H9 (cell line): ENCODE data around the gene KMT2D. TPM values are rescaled to one million over a fixed set of nuclear protein-coding genes. Genes with fewer than 3 reads are reported as not detected.
A peak's percentile ranks its signal among the peaks of the same experiment; 100 is the strongest.

Source experiments
- DNase-seq: peaks from one replicate; pipeline ENCODE4 v3.0.0-alpha.2; 2017
- H2AFZ ChIP-seq: one replicate; pipeline ENCODE4 v1.6.1; 2013; ENCODE audit warnings: mild to moderate bottlenecking, low read length, control low read depth, moderate library complexity
- H2AK5ac ChIP-seq: 2 replicates; pipeline ENCODE4 v1.6.1; 2013; ENCODE audit warnings: low read length, control low read depth, mixed read lengths; ENCODE audit not compliant: insufficient read length
- H2BK120ac ChIP-seq: one replicate; pipeline ENCODE4 v1.6.1; 2013; ENCODE audit warnings: low read depth, mild to moderate bottlenecking, low read length, control low read depth, inconsistent platforms; ENCODE audit not compliant: poor library complexity, severe bottlenecking
- H2BK12ac ChIP-seq: 2 replicates; pipeline ENCODE4 v1.6.1; 2013; ENCODE audit warnings: low read length, control low read depth, mixed read lengths, low read depth; ENCODE audit not compliant: insufficient read length
- H2BK15ac ChIP-seq: 2 replicates; pipeline ENCODE4 v1.6.1; 2013; ENCODE audit warnings: low read depth, low read length, control low read depth
- H2BK20ac ChIP-seq: one replicate; pipeline ENCODE4 v1.6.1; 2013; ENCODE audit warnings: low read depth, mild to moderate bottlenecking, low read length, control low read depth, inconsistent platforms; ENCODE audit not compliant: poor library complexity, severe bottlenecking
- H2BK5ac ChIP-seq: 2 replicates; pipeline ENCODE4 v1.6.1; 2013; ENCODE audit warnings: low read length, control low read depth, mixed read lengths; ENCODE audit not compliant: insufficient read length
- H3K14ac ChIP-seq: 2 replicates; pipeline ENCODE4 v1.6.1; 2013; ENCODE audit warnings: low read length, control low read depth; ENCODE audit not compliant: insufficient read depth
- H3K18ac ChIP-seq: 2 replicates; pipeline ENCODE4 v1.6.1; 2013; ENCODE audit warnings: low read depth, mild to moderate bottlenecking, mixed read lengths, low read length, control low read depth; ENCODE audit not compliant: insufficient read length
- H3K23ac ChIP-seq: 2 replicates; pipeline ENCODE4 v1.6.1; 2013; ENCODE audit warnings: low read length, control low read depth, mixed read lengths, low read depth; ENCODE audit not compliant: insufficient read length
- H3K23me2 ChIP-seq: 2 replicates; pipeline ENCODE4 v1.6.1; 2013; ENCODE audit warnings: low read depth, mild to moderate bottlenecking, mixed read lengths, low read length, control low read depth; ENCODE audit not compliant: insufficient read length, poor library complexity, severe bottlenecking
- H3K27ac ChIP-seq: 2 replicates; pipeline ENCODE4 v1.5.1; 2013; ENCODE audit warnings: low read length, control low read depth, mixed read lengths, low read depth; ENCODE audit not compliant: insufficient read length
- H3K27me3 ChIP-seq: 2 replicates; pipeline ENCODE4 v1.6.1; 2013; ENCODE audit warnings: low read length, control low read depth, inconsistent platforms; ENCODE audit not compliant: insufficient read depth
- H3K4ac ChIP-seq: 2 replicates; pipeline ENCODE4 v1.6.1; 2013; ENCODE audit warnings: low read depth, mild to moderate bottlenecking, control low read depth, inconsistent platforms, low read length, moderate library complexity
- H3K4me1 ChIP-seq: 2 replicates; pipeline ENCODE4 v1.6.1; 2013; ENCODE audit warnings: low read length, control low read depth, inconsistent platforms; ENCODE audit not compliant: insufficient read depth
- H3K4me2 ChIP-seq: 2 replicates; pipeline ENCODE4 v1.6.1; 2013; ENCODE audit warnings: low read length, control low read depth, mixed read lengths; ENCODE audit not compliant: insufficient read length, insufficient read depth
- H3K56ac ChIP-seq: 2 replicates; pipeline ENCODE4 v1.6.1; 2013; ENCODE audit warnings: low read depth, mild to moderate bottlenecking, mixed read lengths, low read length, control low read depth; ENCODE audit not compliant: insufficient read length
- H3K79me1 ChIP-seq: 2 replicates; pipeline ENCODE4 v1.6.1; 2013; ENCODE audit warnings: low read depth, mild to moderate bottlenecking, moderate library complexity, low read length, control low read depth, inconsistent platforms; ENCODE audit not compliant: insufficient read depth, poor library complexity, severe bottlenecking
- H3K79me2 ChIP-seq: 2 replicates; pipeline ENCODE4 v1.6.1; 2013; ENCODE audit warnings: low read length, control low read depth, inconsistent platforms; ENCODE audit not compliant: insufficient read depth
- H3K9ac ChIP-seq: 2 replicates; pipeline ENCODE4 v1.6.1; 2013; ENCODE audit warnings: low read length, control low read depth, mixed read lengths; ENCODE audit not compliant: insufficient read length; ENCODE audit errors: extremely low read depth
- H3K9me3 ChIP-seq: one replicate; pipeline ENCODE4 v1.6.1; 2013; ENCODE audit warnings: low read depth, low read length, inconsistent platforms; ENCODE audit not compliant: control insufficient read depth
- H3T11ph ChIP-seq: one replicate; pipeline ENCODE4 v1.6.1; 2013; ENCODE audit warnings: mild to moderate bottlenecking, low read length, control low read depth, inconsistent platforms
- H4K20me1 ChIP-seq: one replicate; pipeline ENCODE4 v1.6.1; 2013; ENCODE audit not compliant: control insufficient read depth, insufficient read length, insufficient read depth
- H4K5ac ChIP-seq: 2 replicates; pipeline ENCODE4 v1.6.1; 2013; ENCODE audit warnings: low read depth, mild to moderate bottlenecking, mixed read lengths, low read length, control low read depth; ENCODE audit not compliant: insufficient read length
- H4K8ac ChIP-seq: replicated peaks from 2 replicates; pipeline ENCODE4 v1.6.1; 2013; ENCODE audit warnings: low read length, control low read depth, mixed read lengths, low read depth; ENCODE audit not compliant: insufficient read length
- H4K91ac ChIP-seq: 2 replicates; pipeline ENCODE4 v1.6.1; 2013; ENCODE audit warnings: low read depth, mild to moderate bottlenecking, moderate library complexity, mixed read lengths, low read length, control low read depth; ENCODE audit not compliant: insufficient read length
- H3K27ac Mint-ChIP-seq, 3 experiments: 2 replicates in 2 of 3; 3 replicates in 1 of 3; pipeline ENCODE4 v1.8.0; 2020 to 2021; ENCODE audit warnings: mixed read lengths in 3 of 3, mild to moderate bottlenecking in 1 of 3, moderate library complexity in 1 of 3
- H3K27me3 Mint-ChIP-seq: 2 replicates; pipeline ENCODE4 v1.8.0; 2021; ENCODE audit warnings: low read depth, mild to moderate bottlenecking, moderate library complexity, mixed read lengths
- H3K36me3 Mint-ChIP-seq, 3 experiments: 2 replicates in 2 of 3; 3 replicates in 1 of 3; pipeline ENCODE4 v1.8.0; 2020 to 2021; ENCODE audit warnings: low read depth in 3 of 3, mixed read lengths in 3 of 3; ENCODE audit not compliant: insufficient read depth in 1 of 3
- H3K4me1 Mint-ChIP-seq, 2 experiments: 2 replicates each; pipeline ENCODE4 v1.8.0; 2020; ENCODE audit warnings: mixed read lengths in 2 of 2
- H3K4me3 Mint-ChIP-seq, 2 experiments: 2 replicates in 1 of 2; 3 replicates in 1 of 2; pipeline ENCODE4 v1.8.0; 2020 to 2021; ENCODE audit warnings: mild to moderate bottlenecking in 2 of 2, mixed read lengths in 2 of 2, moderate library complexity in 1 of 2
- H3K9me3 Mint-ChIP-seq, 2 experiments: 2 replicates in 1 of 2; 3 replicates in 1 of 2; pipeline ENCODE4 v1.8.0; 2020; ENCODE audit warnings: mild to moderate bottlenecking in 2 of 2, mixed read lengths in 2 of 2, moderate library complexity in 1 of 2
- CTCF ChIP-seq: fragments of 200-600 bp; sonication (generic); conservative IDR thresholded peaks from 3 replicates; pipeline ENCODE4 v1.8.0; 2021; ENCODE audit warnings: antibody characterized with exemption, mild to moderate bottlenecking
- WGBS: extraction: QIAGEN DNeasy Blood & Tissue Kit; methylation state at CpG from one replicate; pipeline ENCODE4 v1.1.7; 2013; ENCODE audit warnings: missing lambda C conversion rate, low lambda C conversion rate, mixed read lengths; ENCODE audit not compliant: insufficient read length; ENCODE audit errors: extremely low coverage; 5-methylcytosine and 5-hydroxymethylcytosine counted together
- total RNA-seq: library from RNA; stranded (reverse); gene quantifications from 2 replicates; pipeline ENCODE4 v1.2.1, GENCODE V29; 2021

Gene KMT2D
- total RNA-seq, 1 experiment from 2014 or later = 93.7 TPM

- no peak overlapping the region for H2BK20ac ChIP-seq
- no peak overlapping the region for H2AFZ ChIP-seq
- H3K9me3 ChIP-seq = no peaks in the 10 kb centered on the region
- Mint-ChIP-seq H3K27ac (peak overlapping the region in 1 of 3 experiments; percentile 14; a peak in 2 of 7 replicates), H3K36me3 (peaks cover 81 to 99% (median 97%) of the 10 kb centered on the region in 3 experiments), H3K4me3 (no peak overlapping the region), H3K4me1 (peaks cover 6 to 9% of the 10 kb centered on the region in 2 experiments), H3K9me3 (no peaks in the 10 kb centered on the region), H3K27me3 (no peaks in the 10 kb centered on the region)
- no peak overlapping the region for H3K4me2 ChIP-seq
- no peak overlapping the region for H2BK5ac ChIP-seq
- H2BK120ac ChIP-seq = no peak overlapping the region
- no peak overlapping the region for H3K4ac ChIP-seq
- no peak overlapping the region for H4K5ac ChIP-seq
- no peaks in the 10 kb centered on the region for H3K23me2 ChIP-seq
- no peaks in the 10 kb centered on the region for H4K20me1 ChIP-seq
- WGBS = no CpG with 5 or more reads among the region's 13 CpGs
- no peak overlapping the region for H3K9ac ChIP-seq
- no peak overlapping the region for H2AK5ac ChIP-seq
- no peak overlapping the region for H3K18ac ChIP-seq
- H3K14ac ChIP-seq = no peak overlapping the region
- no peak overlapping the region for H3K23ac ChIP-seq
- H3T11ph ChIP-seq = no peak overlapping the region
- no peak overlapping the region for H3K27ac ChIP-seq
- no peak overlapping the region for H4K91ac ChIP-seq
- H3K79me1 ChIP-seq = peaks cover 14% of the 10 kb centered on the region
- no peak overlapping the region for H4K8ac ChIP-seq
- no peak for DNase-seq
- peaks cover 2% of the 10 kb centered on the region; the same call in 1 of the 2 replicates for H3K4me1 ChIP-seq
- H2BK12ac ChIP-seq = no peak overlapping the region
- H2BK15ac ChIP-seq = no peak overlapping the region
- H3K79me2 ChIP-seq = peaks cover 14% of the 10 kb centered on the region; the same call in 1 of the 2 replicates
- no peak overlapping the region for H3K56ac ChIP-seq
- no peak for TF ChIP-seq CTCF
- no peaks in the 10 kb centered on the region for H3K27me3 ChIP-seq
Measured at GRCh38 chr12:49050507-49051372, 9.9 kb downstream of the KMT2D start.
